ENCODE results near the gene PPP4R3B. TPM values are rescaled to one million over a fixed set of nuclear protein-coding genes. Genes with fewer than 3 reads are reported as not detected.

Gene PPP4R3B
- total RNA-seq, 1 experiment from 2014 or later = 23.5 TPM

DNA sequence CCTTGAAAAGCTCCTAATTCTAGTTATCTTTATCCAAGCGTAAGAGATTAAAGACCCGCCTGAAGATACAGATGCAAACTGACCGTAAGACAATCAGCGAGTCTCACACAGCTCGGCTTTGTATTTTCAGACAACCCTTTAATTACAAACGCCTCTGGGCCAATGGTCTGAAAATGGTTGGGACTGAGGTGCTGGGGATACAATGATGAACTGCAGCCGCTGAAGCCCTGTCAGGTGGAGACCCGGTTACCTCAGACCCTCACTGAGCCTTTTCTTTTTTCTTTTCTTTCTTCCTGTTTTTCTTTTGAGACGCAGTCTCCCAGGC, 98.6 kb downstream of the PPP4R3B start:
- DNase-seq = peak; percentile 44
- Histone ChIP-seq H3K36me3 (replicated peaks; ENCODE audit: control insufficient read depth, insufficient read depth, low read length) (no peaks in the 10 kb centered on the region), H3K27me3 (ENCODE audit: control insufficient read depth, insufficient read depth, low read length) (peaks cover 6% of the 10 kb centered on the region; the same call in 1 of the 2 replicates), H3K4me3 (ENCODE audit: insufficient read depth, low read depth, low read length) (peak overlapping the region; percentile 83)

DNA sequence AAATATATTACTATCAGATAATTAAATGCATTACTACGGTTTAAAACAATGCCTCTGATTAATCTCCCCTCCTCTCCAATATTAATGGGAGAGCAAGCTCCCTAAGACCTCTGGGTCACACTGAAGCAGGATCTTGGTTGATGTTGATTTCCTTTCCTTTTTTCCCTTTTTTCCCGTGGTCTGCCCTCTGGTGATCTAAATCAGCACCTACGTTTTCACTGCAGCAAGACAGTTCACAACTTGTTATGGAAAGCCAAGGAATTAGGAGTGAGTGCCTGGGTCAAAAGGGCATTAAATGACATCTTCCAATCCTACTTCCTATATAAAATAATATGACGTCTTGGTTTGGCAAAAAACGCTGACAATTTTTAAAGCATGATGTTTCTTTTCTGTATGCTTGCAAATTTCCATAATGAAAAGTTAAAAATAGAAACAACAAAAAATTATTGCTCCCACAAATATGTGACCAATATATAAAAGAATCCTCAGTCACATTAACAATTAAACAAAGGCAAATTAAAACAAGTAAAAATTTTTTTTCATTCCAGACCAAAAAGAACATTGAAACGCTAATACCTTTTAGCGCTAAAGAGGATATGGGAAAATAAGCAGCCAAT, 105.8 kb downstream of the PPP4R3B start:
- no peaks in the 10 kb centered on the region for H3K36me3 ChIP-seq (replicated peaks; ENCODE audit: control insufficient read depth, insufficient read depth, low read length)
- no peaks in the 10 kb centered on the region for H3K27me3 ChIP-seq (ENCODE audit: control insufficient read depth, insufficient read depth, low read length)
- DNase-seq = peak; percentile 43

DNA sequence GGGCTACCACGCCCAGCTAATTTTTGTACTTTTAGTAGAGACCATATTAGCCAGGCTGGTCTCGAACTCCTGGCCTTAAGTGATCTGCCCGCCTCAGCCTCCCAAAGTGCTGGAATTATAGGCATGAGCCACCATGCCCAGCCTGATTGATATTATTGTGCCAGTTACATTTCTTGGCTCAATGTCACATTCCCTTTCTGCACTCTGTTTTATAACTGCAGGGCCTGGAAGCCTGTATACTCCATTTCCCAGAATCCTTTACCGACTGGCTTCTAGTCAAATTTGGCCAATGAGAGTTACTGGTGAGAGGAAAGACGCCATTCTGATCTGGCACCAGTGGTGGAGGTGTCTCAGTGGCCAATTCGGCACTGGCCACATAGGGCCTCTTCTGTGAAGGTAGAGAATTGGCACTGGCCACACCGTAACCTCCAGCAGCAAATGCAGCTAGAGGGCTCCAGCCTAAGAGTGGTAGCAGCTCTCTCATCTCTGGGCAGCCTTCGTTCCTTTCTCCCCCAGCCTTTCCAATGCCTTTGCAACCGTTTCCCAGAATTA, 114.8 kb downstream of the PPP4R3B start:
- no peaks in the 10 kb centered on the region for H3K36me3 ChIP-seq (replicated peaks; ENCODE audit: control insufficient read depth, insufficient read depth, low read length)

More for the DNA sequence above, 105.8 kb downstream of the PPP4R3B start:
- no peak overlapping the region for H3K4me3 ChIP-seq (ENCODE audit: insufficient read depth, low read depth, low read length)

DNA sequence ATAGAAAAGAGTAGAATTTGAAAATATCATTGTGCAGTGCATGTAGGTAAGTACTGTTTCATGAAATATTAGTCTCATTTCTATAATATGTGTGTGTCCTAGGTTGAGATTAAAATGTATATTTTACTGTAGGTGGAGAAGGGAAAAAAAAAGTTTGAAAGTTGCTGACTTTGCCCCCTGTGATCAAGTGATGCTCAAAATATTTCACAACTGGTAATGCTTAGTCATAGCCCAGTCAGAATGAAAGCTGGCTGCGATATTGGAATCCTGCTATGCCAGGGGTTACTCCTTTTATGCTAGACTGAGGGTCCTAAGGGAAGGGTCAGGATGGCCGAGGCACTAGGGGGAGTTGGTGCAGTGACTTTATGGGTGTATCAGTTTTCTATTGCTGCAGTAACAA, 117.4 kb downstream of the PPP4R3B start:
- Histone ChIP-seq H3K36me3 (replicated peaks; ENCODE audit: control insufficient read depth, insufficient read depth, low read length) (no peaks in the 10 kb centered on the region), H3K4me3 (ENCODE audit: insufficient read depth, low read depth, low read length) (no peak overlapping the region), H3K27me3 (ENCODE audit: control insufficient read depth, insufficient read depth, low read length) (no peaks in the 10 kb centered on the region)
- no peak for DNase-seq

More for the DNA sequence above, 114.8 kb downstream of the PPP4R3B start:
- no peak for DNase-seq
- no peak overlapping the region for H3K4me3 ChIP-seq (ENCODE audit: insufficient read depth, low read depth, low read length)
- H3K27me3 ChIP-seq (ENCODE audit: control insufficient read depth, insufficient read depth, low read length) = no peaks in the 10 kb centered on the region

DNA sequence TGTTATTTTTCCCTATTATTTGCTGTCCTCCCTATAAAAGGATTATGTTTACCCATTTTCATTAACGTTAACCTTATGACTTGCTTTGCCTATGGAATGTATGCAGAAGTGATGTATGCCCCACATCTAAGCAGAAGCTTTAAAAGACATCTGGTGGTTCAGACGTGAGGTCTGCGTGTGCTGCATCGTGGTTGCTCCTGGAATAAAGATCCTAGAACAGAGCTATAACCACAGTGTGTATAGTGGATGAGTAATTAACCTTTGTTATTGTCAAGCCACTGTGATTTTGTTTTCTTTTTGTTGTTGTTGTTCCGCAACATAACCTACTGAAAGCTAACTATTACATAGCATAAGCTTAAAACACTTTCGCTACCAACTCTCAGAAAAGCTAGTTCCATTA, 118.8 kb downstream of the PPP4R3B start:
- Histone ChIP-seq H3K4me3 (ENCODE audit: insufficient read depth, low read depth, low read length) (no peak overlapping the region), H3K27me3 (ENCODE audit: control insufficient read depth, insufficient read depth, low read length) (no peaks in the 10 kb centered on the region)
- DNase-seq = no peak

More for the DNA sequence above, 118.8 kb downstream of the PPP4R3B start:
- H3K36me3 ChIP-seq (replicated peaks; ENCODE audit: control insufficient read depth, insufficient read depth, low read length) = no peaks in the 10 kb centered on the region

Other genes starting within 250 kb of the PPP4R3B start
- 55.6 and 65.1 TPM in 2 replicates for gene CCDC88A, start 197.8 kb downstream of the PPP4R3B start, total RNA-seq (2014; rRNA removed; shearing (Covaris generic))
- gene CFAP36, start 97.9 kb downstream of the PPP4R3B start, total RNA-seq (2014; rRNA removed; shearing (Covaris generic)) = 4.5 and 6.9 TPM in 2 replicates
- 37.5 and 45.2 TPM in 2 replicates for gene PNPT1, start 76.2 kb upstream of the PPP4R3B start, total RNA-seq (2014; rRNA removed; shearing (Covaris generic))

Measured in H7 (cell line).